C4-2B (cell line): Measurements from ENCODE around the gene SH3GL1.

Experiments
- H3K27ac ChIP-seq: fragments of 450-650 bp; 2 replicates; pipeline ENCODE4 v1.5.1; 2017
- ZFX ChIP-seq: fragments of 450-650 bp; IDR thresholded peaks from 2 replicates; pipeline ENCODE4 v1.6.1; 2017
- TF ChIP-seq, protein P1 (sequence below): fragments of 450-650 bp; conservative IDR thresholded peaks from 2 replicates; pipeline ENCODE4 v1.5.1; 2017; ENCODE audit warnings: mild to moderate bottlenecking

The SH3GL1 gene

DNA sequence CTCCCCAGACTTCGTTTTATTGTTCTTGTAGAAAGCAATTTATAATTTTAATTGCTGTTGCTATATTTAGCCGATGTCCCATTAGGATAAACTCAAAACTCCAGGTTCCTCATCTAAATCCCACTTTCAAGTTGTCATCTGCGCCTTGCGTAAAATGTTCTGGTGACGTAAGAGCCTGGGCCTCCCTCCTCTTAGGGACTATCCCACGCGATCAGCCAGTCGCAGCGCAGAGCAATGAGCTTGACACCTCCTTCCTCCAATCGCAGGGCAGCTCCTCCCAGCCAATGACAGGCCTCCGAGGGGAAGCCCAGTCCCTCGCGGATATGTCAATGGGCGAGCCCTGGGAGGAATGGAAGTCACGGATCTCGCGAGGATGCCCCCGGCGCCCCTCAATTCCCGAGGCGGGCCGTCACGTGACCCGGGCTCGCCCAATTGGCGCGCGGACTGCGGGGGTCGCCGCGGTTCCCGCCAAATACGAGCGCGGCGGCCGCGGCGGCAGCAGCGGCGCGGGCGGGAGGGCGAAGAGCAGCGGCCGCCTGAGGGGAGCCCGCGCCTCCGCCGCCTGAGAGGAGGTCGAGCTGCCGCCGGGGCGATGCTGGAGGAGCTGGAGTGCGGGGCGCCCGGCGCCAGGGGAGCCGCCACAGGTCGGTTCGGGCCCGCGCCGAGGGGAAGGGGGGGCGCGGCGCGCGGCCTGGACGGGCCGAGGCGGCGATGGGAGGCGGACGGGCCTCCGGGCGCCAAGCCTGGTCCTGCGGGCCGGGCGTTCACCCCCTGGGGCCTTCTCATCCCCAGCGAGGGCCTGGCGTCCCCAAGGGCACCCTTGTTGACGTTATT is 2.0 kb upstream of the SH3GL1 start, which contains the start of gene CHAF1A:
CHAF1A (plus strand) TSS at position 470 of the 834 bp plus-strand sequence; CDS start at position 593, 123 bp downstream.
- H3K27ac ChIP-seq, result peak within 1 kb of the TSS; percentile 93
- TF ChIP-seq, protein P1, sequence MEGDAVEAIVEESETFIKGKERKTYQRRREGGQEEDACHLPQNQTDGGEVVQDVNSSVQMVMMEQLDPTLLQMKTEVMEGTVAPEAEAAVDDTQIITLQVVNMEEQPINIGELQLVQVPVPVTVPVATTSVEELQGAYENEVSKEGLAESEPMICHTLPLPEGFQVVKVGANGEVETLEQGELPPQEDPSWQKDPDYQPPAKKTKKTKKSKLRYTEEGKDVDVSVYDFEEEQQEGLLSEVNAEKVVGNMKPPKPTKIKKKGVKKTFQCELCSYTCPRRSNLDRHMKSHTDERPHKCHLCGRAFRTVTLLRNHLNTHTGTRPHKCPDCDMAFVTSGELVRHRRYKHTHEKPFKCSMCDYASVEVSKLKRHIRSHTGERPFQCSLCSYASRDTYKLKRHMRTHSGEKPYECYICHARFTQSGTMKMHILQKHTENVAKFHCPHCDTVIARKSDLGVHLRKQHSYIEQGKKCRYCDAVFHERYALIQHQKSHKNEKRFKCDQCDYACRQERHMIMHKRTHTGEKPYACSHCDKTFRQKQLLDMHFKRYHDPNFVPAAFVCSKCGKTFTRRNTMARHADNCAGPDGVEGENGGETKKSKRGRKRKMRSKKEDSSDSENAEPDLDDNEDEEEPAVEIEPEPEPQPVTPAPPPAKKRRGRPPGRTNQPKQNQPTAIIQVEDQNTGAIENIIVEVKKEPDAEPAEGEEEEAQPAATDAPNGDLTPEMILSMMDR, result no peak
- TF ChIP-seq ZFX, result peak; percentile 94

DNA sequence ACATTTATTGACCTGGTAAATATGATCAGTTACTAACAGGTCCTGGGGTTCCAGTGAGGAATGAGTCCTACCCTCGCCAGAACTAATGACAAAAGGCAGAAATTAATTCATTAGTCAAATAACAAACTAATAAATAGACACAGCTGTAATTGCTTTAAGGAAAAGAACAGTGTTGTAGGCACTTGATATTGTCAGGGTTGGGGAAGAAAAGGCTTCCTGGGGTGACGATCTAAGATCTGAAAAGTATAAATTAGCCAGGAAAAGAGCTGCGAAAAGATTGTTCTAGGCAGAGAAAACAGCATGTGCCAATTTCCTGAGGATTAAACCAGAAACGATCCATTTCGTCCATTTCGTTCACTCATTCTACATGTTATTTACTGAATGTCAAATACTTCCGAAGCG is 1.4 kb upstream of the SH3GL1 start:
- H3K27ac ChIP-seq, result peak overlapping the region; percentile 93
- TF ChIP-seq, protein P1, result no peak
- TF ChIP-seq ZFX, result no peak

GRCh38 chr19:4399812-4400134 is 574 bp downstream of the SH3GL1 start:
- H3K27ac ChIP-seq, result peak overlapping the region; percentile 97

GRCh38 chr19:4396949-4397783 is 3.2 kb downstream of the SH3GL1 start:
- no peak for TF ChIP-seq ZFX
- TF ChIP-seq, protein P1, result no peak
- H3K27ac ChIP-seq, result no peak overlapping the region

More at GRCh38 chr19:4399812-4400134, 574 bp downstream of the SH3GL1 start:
- TF ChIP-seq, protein P1, result no peak
- no peak for TF ChIP-seq ZFX

DNA sequence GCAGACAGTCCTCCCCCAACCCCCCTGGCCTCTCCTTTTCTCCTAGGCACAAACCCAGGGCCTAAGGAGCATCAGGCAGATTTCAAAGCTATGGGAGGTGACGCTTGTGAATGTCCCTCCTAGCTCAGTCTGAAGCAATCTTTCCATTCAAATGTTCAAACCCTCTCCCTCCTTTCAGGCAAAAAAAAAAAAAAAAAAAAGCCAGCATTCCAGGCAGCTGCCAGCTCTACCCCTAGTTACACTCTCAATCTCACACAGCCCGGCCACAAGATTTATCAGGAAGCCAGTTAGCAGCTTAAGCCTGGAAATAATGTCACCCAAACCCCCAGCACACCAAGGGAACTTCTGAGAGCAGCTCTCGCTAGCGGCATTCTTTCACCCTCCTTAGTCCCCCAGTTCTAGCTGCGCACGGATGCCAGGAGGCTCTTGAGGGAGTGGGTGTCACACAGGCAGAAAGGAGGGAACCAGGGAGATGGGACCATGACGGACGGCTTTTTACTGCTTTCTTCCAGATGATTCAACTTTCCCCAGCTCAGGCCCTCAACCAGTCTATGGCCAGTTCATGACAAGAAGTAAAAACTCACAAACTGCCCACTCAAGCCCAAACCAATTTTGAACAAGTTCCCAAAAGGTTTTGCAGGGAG is 6.3 kb downstream of the SH3GL1 start:
- TF ChIP-seq ZFX, result no peak
- TF ChIP-seq, protein P1, result no peak
- no peak overlapping the region for H3K27ac ChIP-seq

- peak overlapping the region; percentile 91 for H3K27ac ChIP-seq
- no peak for TF ChIP-seq ZFX
- TF ChIP-seq, protein P1, result no peak
Measured at GRCh38 chr19:4391701-4392483, 8.5 kb downstream of the SH3GL1 start.
